NCI-H187 treated with DMSO at 0.1 percent for 48 hours (cell line): Measurements from ENCODE around the gene RESP18.

Experiments used
- DNase-seq: peaks from one replicate; lab custom pipeline; 2025; lab: John Stamatoyannopoulos, UW

The RESP18 gene

DNA sequence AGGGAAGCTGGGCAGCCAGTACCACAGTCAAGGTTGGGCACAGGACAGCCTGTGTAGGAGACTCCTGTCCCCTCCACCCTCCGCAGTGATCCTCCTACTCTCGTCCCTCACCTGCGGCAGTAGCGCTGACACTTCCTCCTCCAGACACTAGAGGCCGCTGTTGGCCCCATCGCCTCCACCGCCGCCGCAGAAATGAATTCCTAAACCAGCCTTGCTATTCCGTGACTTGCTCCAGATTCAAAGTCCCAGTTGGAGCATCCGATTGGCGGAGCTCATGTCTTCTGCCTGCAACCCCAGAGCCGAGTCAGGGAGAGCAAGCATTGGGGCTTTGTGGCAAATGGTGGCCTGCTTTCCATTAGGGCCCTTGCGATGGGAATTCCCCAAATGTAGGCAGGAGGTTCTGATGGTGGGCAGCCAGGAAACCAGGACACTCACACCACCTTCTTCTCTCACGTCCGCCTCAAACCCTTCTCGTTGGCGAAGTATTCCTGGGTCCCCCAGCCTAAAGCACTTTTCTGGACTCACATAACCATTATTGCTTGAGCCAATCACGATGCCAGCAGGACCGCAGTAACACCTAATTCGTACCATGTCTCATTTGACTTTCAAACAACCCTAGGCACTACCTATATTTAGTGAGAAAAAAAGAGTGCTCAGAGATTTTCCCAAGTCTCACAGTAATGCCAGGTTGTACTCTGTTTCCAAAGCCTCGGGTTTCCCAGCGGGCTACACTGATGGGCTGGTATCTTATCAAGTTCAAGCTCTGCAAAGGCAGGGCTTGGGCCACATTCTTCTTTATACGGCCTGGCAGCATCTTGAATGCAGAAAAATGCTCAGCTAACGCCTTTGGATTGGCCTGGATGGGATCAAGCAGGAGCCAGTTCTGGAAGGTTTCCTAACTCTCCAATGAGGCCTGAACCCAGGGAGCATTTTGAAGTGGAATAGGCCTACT, 54.6 kb downstream of the RESP18 start:
- peak; percentile 33 for DNase-seq
